Activated gamma-delta T cell (primary cell): ENCODE data around the gene GLI1.
A peak's percentile ranks its signal among the peaks of the same experiment; 100 is the strongest.
"Not testable (repeated sequence)": the region's sequence is repeated elsewhere in the genome, so short reads cannot be mapped to it uniquely, and the experiment has no call there.

Source experiments
- DNase-seq: peaks from one replicate; lab custom pipeline; 2025; lab: John Stamatoyannopoulos, UW

GLI1 gene

DNA sequence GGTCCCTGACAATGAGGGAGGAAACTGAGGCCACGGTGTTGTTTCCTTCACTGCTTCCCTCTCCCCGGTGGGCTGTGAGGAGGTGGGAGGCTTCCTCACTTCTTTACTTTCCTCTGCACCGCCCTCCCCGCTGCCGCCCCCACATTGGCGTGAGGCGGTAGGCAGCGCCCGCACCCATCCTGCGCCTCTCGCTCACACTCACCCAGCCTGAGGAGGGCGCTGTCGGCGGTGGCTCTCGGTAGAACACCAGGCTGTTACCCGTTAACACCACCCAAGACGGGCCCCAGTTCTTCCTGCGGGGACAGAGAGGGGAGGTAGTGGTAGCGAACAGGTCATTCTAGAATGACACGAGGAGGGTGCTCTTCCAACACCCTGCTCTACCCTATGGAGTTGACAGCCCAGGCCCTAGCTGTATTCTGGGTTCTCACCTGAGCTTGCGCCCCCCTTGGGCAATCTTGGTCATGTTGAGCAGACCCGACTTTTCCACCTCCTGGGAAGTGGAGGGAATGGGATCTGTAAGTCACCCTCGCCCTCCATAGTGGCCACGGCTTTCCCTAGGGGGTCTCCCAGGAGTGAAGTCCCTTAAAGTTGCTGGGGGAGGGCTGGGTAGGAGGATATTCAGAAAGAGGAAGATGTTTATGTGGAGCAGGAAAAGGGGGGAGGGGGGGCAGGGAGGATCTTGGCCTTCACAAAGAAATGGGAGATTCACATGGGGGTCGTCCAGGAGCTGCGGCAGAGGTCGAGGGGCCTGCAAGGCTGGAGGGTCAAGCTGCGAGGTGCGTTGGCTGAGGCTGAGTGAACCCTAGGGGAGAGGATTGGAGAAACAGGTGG lies 16.8 kb downstream of the GLI1 start:
- DNase-seq, result peak; percentile 43

DNA sequence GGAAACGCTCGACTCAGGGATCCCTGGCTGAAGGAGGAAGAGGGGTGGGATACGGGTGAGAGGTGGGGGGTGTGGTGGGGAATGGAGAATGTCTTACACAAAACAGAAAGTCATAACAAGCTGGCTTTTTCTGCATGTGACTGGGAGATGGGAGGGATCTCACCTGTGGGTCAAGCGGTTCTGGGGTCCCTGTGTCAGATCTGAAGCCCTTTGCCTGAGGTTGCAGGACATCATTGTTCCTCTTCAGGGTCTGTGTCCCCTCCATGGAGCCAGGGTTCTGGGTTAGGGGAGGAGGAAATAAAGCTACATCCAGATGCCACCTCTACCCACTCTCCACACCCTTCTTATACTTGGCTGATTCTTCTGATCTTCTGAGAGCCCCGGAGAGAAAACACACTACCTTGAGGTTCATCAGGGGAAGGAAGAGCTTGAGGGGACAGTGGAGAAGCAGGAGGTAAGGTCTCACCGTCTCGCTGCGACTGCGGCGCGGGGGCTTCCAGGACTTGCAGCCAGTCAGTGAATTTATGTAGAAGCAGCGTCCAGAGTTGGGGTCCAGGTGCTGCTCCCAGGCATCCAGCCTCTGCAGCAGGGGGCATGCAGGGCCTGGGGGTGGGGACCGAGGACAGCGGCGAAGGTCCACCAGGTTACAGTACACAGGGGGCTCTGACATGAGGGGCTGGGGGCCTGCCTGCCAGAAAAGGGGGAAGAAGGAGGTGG lies 17.6 kb downstream of the GLI1 start:
- no peak for DNase-seq

- no peak for DNase-seq
Measured at GRCh38 chr12:57477710-57478681, 18.4 kb downstream of the GLI1 start.

DNA sequence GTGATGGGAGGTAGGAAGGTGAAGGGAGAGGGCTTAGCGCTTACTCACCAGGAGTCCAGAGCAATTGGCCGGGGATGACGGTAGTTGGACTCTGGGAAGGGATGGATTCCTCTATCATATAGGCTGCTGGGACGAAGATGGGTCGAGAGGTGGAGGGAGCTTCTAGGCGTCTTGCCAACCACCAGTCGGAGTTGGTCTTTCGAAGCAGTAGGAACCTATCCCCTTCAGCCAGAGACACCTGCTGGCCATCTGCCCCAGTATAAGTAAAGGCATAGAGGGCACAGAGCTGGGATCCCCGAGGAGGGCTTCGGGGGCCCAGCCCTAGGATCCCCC lies 19.4 kb downstream of the GLI1 start:
- no peak for DNase-seq

GRCh38 chr12:57479376-57480115 lies 20.0 kb downstream of the GLI1 start, which contains the start of gene ARHGAP9:
Gene ARHGAP9 (minus strand): TSS chr12:57479866. CDS start chr12:57479406, 460 bp downstream.
- DNase-seq, result no peak

DNA sequence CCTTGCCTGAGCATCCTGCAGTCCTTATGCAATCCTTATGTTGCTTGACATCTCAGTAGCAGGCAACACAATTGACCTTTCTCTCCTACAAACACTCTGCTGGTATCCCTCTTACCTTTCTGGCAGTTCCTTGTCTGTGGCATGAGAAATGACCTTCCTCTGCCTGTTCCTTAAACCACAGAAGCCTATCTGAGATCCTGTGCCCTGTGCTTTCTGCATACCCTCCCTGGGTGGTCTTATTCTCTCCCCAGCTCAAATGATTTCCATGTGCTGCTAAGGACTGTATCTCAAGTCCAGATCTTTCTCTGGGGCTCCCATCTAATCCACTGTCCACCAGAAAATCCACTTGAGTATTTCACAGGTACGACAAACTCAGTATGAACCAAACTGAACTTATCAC lies 22.1 kb downstream of the GLI1 start:
- DNase-seq, result no peak

DNA sequence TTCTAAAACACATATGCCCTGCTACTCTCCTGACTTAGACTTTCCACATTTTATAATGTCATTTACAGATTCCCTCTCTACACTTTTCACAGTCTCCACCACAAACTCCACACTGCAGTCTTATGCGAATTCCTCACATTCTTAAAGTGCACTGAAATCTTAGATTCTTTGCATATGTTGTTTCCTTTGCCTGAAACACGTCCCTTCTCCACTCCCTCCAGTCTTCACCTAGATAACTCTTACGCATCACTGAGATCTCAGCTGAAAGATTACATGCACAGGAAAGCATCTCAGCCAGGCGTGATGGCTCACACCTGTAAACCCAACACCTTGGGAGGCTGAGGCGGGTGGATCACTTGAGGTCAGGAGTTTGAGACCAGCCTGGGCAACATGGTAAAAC lies 23.9 kb downstream of the GLI1 start:
- no peak for DNase-seq

DNA sequence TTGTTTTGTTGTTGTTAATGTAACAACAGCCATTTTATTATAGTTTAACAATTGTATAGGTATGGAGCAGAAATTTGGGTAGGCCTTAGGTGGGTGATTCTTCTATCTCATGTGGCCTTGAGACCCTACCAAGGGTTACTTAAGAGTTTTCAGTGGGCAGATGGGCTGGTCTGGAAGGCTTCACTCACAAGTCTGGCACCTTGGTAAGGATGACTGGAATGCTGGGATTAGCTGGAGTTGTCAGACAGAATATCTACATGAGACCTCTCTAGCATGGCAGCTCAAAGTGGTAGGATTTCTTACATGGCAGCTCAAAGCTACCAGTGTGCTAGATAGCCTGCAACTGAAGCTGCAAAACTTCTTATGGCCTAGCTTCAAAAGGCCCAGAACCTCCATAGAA lies 26.1 kb downstream of the GLI1 start:
- no peak for DNase-seq

GRCh38 chr12:57487055-57487596 lies 27.5 kb downstream of the GLI1 start:
- DNase-seq, result no peak

- peak; percentile 69 for DNase-seq
Measured at GRCh38 chr12:57487597-57488401, 28.2 kb downstream of the GLI1 start, which contains the start of gene MARS1. Gene MARS1 (plus strand): TSS chr12:57488068. CDS start chr12:57488091, 23 bp downstream.

DNA sequence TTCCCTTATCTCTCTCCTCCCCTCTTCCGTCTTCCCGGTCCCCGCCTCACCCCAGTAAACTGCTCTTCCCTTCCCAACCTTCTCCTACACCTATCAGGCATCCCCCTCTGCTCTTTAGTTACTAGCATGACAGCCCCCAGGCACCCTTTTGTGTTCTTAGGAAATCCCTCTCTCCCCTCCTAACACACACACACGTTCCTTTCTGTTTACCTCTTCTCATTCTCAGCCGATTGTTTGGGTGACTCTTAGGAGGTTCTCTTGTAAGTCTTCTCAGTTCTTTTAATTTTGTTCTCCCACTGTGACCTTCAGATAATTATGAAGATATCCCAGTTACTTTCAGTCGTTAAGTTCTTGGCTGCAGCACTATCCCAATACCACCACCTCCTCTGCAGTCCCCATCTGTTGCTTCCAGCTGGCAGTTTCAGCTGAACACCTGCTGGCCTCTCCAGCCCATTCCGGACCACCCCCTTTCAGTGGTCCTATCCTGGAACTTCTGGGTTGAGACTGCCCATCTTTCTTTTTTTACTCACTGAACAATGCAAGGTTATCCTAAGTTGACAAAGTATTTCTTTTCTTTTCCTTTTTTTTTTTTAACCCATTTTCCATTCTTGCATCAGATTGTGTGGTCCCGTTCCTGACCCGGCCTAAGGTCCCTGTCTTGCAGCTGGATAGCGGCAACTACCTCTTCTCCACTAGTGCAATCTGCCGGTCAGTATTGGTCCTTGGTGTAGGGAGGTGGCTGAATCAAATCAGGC lies 29.0 kb downstream of the GLI1 start:
- DNase-seq, result no peak

GRCh38 chr12:57489157-57489641 lies 29.6 kb downstream of the GLI1 start:
- DNase-seq, result no peak

GRCh38 chr12:57490126-57490525 lies 30.5 kb downstream of the GLI1 start:
- DNase-seq, result no peak

- no peak for DNase-seq
Measured at GRCh38 chr12:57491393-57492280, 32.1 kb downstream of the GLI1 start.

GRCh38 chr12:57495051-57495701 lies 35.6 kb downstream of the GLI1 start:
- DNase-seq, result not testable (repeated sequence)

GRCh38 chr12:57496822-57497221 lies 37.2 kb downstream of the GLI1 start:
- DNase-seq, result no peak

DNA sequence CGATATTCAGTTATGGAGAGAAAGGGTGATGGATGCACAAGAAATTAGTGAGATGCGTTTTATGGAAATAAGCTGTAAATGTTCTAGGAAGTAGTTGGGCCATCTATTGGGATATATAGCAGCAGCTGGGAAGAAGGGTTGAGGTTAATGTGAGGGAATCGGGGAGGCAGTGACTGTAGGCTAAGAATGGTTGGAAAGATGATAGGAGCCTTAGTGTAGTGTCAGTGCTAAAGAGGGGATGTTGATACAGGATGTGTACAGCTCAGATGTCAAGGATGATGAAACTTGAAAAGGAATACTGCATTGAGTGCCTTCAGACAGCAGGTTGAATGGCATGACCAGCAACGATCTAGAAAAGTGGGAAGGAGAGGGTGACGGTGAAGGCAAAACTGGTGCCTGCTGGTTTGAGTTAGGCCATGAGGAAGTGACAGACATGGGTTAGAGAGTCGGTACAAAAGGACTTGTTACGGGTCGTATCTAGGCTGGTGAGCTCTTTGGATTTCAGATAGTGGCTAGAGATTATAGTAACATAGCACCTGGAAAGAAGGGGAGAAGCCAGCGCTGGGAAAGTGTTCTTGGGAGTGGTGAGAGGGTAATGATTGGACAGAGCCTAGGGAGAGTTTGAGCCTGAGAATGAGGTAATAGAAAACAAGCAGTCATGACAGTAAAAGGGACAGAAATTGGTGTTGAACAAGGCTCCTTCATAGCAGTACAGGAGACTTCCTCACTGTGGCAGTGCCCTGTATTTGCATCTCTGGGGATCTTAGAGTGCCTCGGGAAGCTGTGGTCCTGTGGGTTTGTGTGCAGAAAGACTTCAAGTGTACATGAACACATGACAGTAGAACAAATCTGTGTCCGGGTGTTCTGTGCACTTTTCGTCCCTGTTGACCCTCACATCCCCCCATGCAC lies 37.9 kb downstream of the GLI1 start:
- DNase-seq, result no peak
